Caco-2 (cell line): ENCODE data around the gene ADAMTS13. TPM values are rescaled to one million over a fixed set of nuclear protein-coding genes. Genes with fewer than 3 reads are reported as not detected.

Experiments
- BruUV-seq: library from RNA; stranded (reverse); fragments of 400-500 nt; replicated peaks from 2 replicates; lab custom pipeline; 2021; lab: Mats Ljungman, UMichigan
- CTCF ChIA-PET: fragments of 300-600 bp; sonication (Branson Sonifier 250); formaldehyde crosslinking; loops from one replicate; lab custom pipeline; 2022; ENCODE audit warnings: antibody characterized with exemption; lab: Charles Lee
- POLR2A ChIA-PET: fragments of 300-600 bp; sonication (Branson Sonifier 250); formaldehyde crosslinking; loops from one replicate; lab custom pipeline; 2022; ENCODE audit warnings: antibody characterized with exemption; lab: Charles Lee
- DNase-seq, 2 experiments: peaks; one replicate each; pipeline versions ENCODE4 v3.0.0 to v3.0.0-alpha.2; 2020 to 2022
- H3K27me3 ChIP-seq: replicated peaks from 2 replicates; pipeline ENCODE4 v1.6.0; 2011; ENCODE audit warnings: low read length; ENCODE audit not compliant: control insufficient read depth, insufficient read depth
- H3K36me3 ChIP-seq: 2 replicates; pipeline ENCODE4 v1.5.1; 2011; ENCODE audit warnings: low read length; ENCODE audit not compliant: control insufficient read depth, insufficient read depth
- H3K4me1 ChIP-seq: fragments of 250-450 bp; sonication (Bioruptor Pico); 2 replicates; pipeline ENCODE4 v1.5.1; 2020; ENCODE audit warnings: mild to moderate bottlenecking
- H3K4me3 ChIP-seq: 2 replicates; pipeline ENCODE4 v1.5.1; 2011; ENCODE audit warnings: low read depth, mild to moderate bottlenecking, control low read depth, low read length
- H3K9me3 ChIP-seq: fragments of 250-450 bp; sonication (Bioruptor Pico); 2 replicates; pipeline ENCODE4 v1.5.1; 2020; ENCODE audit warnings: mild to moderate bottlenecking, moderate library complexity
- H3K27ac Mint-ChIP-seq: one replicate; pipeline ENCODE4 v1.8.0; 2022; ENCODE audit warnings: mixed read lengths; ENCODE audit not compliant: unreplicated experiment
- H3K27me3 Mint-ChIP-seq: one replicate; pipeline ENCODE4 v1.8.0; 2022; ENCODE audit warnings: mixed read lengths; ENCODE audit not compliant: insufficient read depth, unreplicated experiment
- H3K36me3 Mint-ChIP-seq: one replicate; pipeline ENCODE4 v1.8.0; 2022; ENCODE audit warnings: mild to moderate bottlenecking, mixed read lengths; ENCODE audit not compliant: insufficient read depth, unreplicated experiment
- H3K4me1 Mint-ChIP-seq: one replicate; pipeline ENCODE4 v1.8.0; 2022; ENCODE audit warnings: low read depth, mixed read lengths; ENCODE audit not compliant: unreplicated experiment
- H3K4me3 Mint-ChIP-seq: one replicate; pipeline ENCODE4 v1.8.0; 2022; ENCODE audit warnings: mild to moderate bottlenecking, moderate library complexity, mixed read lengths; ENCODE audit not compliant: unreplicated experiment
- H3K9me3 Mint-ChIP-seq: one replicate; pipeline ENCODE4 v1.8.0; 2022; ENCODE audit warnings: mixed read lengths; ENCODE audit not compliant: unreplicated experiment
- intact Hi-C: fragments of 100-400 bp; cut with micrococcal nuclease; formaldehyde crosslinking; loops from one replicate; pipeline ENCODE4 v1.10.0; 2022; ENCODE audit not compliant: unreplicated experiment
- total RNA-seq: library from RNA; stranded (reverse); gene quantifications from 2 replicates; pipeline ENCODE4 v1.2.3, GENCODE V29; 2022
- TF ChIP-seq, protein P1 (sequence below), 2 experiments: fragments of 200-600 bp in 1 of 2; IDR thresholded peaks; 1 replicate in 1 of 2; 2 replicates in 1 of 2; pipeline versions ENCODE4 v1.5.1 to v1.8.0; 2011 to 2022; ENCODE audit warnings: antibody characterized with exemption in 1 of 2, control low read depth in 1 of 2, inconsistent platforms in 1 of 2, low read depth in 1 of 2, low read length in 1 of 2, mild to moderate bottlenecking in 1 of 2, moderate library complexity in 1 of 2; ENCODE audit not compliant: insufficient read depth in 1 of 2, severe bottlenecking in 1 of 2, unreplicated experiment in 1 of 2

ADAMTS13 gene
- total RNA-seq, 1 experiment from 2014 or later: 6.2 TPM

DNA sequence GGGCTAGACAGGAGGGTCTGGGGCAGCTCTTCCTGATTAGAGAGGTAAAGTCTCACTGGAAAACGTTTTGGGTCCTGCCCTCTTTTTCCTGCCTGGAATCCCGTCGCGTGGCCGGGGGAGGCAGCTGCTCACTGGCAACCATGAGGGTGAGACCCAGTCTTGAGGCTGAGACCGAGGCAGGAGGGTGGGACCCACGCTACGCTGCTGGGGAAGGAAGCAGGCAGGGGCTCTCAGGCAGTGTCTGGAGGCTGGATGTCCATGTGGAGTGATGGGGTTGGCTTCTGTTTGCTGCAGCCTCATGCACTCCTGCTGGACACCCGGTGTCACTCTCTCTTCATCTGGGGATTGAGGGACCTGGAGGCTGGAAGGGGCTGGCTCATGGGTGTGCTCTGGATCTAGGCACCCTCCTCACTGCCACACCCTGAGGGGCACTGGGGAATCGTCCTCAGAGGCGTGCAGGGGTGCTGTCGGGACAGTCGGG, 68.1 kb downstream of the ADAMTS13 start:
- no peaks in the 10 kb centered on the region for H3K36me3 ChIP-seq
- H3K27ac Mint-ChIP-seq: no peak overlapping the region
- peaks cover 3% of the 10 kb centered on the region; the same call in 1 of the 2 replicates for H3K4me1 ChIP-seq
- DNase-seq: no peak
- H3K9me3 ChIP-seq: no peaks in the 10 kb centered on the region
- no peaks in the 10 kb centered on the region for H3K4me1 Mint-ChIP-seq
- POLR2A ChIA-PET: interaction anchor here (1.1 kb wide), 1 partner anchor 31 kb away, joined by 4 read pairs; no protein-coding TSS in a partner anchor
- H3K9me3 Mint-ChIP-seq: no peaks in the 10 kb centered on the region
- H3K4me3 ChIP-seq: no peak overlapping the region
- H3K27me3 ChIP-seq: no peaks in the 10 kb centered on the region
- TF ChIP-seq, protein P1, sequence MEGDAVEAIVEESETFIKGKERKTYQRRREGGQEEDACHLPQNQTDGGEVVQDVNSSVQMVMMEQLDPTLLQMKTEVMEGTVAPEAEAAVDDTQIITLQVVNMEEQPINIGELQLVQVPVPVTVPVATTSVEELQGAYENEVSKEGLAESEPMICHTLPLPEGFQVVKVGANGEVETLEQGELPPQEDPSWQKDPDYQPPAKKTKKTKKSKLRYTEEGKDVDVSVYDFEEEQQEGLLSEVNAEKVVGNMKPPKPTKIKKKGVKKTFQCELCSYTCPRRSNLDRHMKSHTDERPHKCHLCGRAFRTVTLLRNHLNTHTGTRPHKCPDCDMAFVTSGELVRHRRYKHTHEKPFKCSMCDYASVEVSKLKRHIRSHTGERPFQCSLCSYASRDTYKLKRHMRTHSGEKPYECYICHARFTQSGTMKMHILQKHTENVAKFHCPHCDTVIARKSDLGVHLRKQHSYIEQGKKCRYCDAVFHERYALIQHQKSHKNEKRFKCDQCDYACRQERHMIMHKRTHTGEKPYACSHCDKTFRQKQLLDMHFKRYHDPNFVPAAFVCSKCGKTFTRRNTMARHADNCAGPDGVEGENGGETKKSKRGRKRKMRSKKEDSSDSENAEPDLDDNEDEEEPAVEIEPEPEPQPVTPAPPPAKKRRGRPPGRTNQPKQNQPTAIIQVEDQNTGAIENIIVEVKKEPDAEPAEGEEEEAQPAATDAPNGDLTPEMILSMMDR (IDR thresholded peaks at IDR 0.05; ENCODE audit: insufficient read depth in 1 of 2, low read depth in 1 of 2, low read length in 1 of 2, severe bottlenecking in 1 of 2, unreplicated experiment in 1 of 2): no peak
- H3K4me3 Mint-ChIP-seq: no peak overlapping the region
- intact Hi-C loops: no loop called here
- no TSS peak for BruUV-seq
- H3K36me3 Mint-ChIP-seq: no peaks in the 10 kb centered on the region
- H3K27me3 Mint-ChIP-seq: no peaks in the 10 kb centered on the region
- CTCF ChIA-PET: no interaction called here

DNA sequence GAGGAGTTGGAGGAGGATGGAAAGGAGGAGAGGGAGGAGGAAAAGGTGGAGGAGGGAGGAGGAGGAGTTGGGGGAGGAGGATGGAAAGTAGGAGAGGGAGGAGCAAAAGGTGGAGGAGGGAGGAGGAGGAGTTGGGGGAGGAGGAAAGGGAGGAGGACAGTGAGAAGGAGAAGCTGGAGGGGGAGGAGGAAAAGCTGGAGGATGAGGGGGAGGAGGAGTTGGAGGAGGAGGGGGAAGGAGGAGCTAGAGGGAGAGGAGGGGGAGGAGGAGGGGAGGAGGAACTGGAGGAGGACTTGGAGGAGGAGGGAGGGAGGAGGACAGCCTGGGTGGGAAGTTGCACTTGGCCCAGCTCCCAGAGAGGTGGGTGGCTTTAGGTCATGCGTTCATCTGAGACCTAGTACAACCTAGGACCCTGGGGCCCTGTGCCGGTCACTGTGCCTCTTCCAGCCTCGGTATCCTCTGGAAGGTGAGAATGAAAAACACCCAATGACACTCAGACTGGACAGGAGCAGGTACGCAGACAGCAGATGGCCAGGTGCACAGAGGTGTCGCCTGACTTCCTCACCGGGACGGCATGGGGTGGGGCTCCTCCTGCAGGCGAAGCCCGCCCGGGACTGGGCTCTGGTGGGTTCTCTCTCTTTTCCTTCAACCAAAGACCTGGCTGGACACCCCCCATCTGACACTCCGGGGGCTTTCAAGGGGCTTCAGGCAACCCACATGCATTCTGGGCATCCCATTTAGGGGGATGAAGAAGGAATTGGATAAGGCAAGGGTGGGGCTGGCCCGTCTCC, 68.9 kb downstream of the ADAMTS13 start:
- intact Hi-C loops: no loop called here
- no peaks in the 10 kb centered on the region for H3K9me3 Mint-ChIP-seq
- no peaks in the 10 kb centered on the region for H3K27me3 ChIP-seq
- no peak overlapping the region for H3K4me3 ChIP-seq
- CTCF ChIA-PET: interaction anchor here (0.6 kb wide), 1 partner anchor 239 kb away, joined by 3 read pairs; no protein-coding TSS in a partner anchor
- H3K4me1 ChIP-seq: no peaks in the 10 kb centered on the region
- no peaks in the 10 kb centered on the region for H3K27me3 Mint-ChIP-seq
- H3K4me1 Mint-ChIP-seq: no peaks in the 10 kb centered on the region
- POLR2A ChIA-PET: interaction anchor here (1.1 kb wide), 1 partner anchor 32 kb away, joined by 4 read pairs; no protein-coding TSS in a partner anchor
- TF ChIP-seq, protein P1 (IDR thresholded peaks at IDR 0.05; ENCODE audit: insufficient read depth in 1 of 2, low read depth in 1 of 2, low read length in 1 of 2, severe bottlenecking in 1 of 2, unreplicated experiment in 1 of 2): no peak
- no TSS peak for BruUV-seq
- no peaks in the 10 kb centered on the region for H3K36me3 ChIP-seq
- H3K27ac Mint-ChIP-seq: no peak overlapping the region
- DNase-seq: no peak
- no peaks in the 10 kb centered on the region for H3K36me3 Mint-ChIP-seq
- no peak overlapping the region for H3K4me3 Mint-ChIP-seq
- no peaks in the 10 kb centered on the region for H3K9me3 ChIP-seq

DNA sequence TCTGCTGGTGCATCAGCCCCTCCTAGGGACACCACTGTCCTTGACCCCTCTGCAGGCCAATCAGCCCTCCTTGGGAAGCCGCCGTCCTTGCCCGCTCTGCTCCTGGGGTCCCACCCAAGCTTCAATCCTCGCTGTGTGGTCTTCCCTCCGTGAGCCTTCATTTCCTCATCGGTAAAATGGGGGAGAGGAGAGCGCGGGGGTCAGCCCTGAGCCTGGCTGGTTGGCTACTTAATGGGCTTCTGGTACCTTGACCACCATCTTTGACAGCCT, 69.4 kb downstream of the ADAMTS13 start:
- H3K4me1 Mint-ChIP-seq: no peaks in the 10 kb centered on the region
- ChIA-PET CTCF (no interaction called here), POLR2A (interaction anchor here (1.1 kb wide), 1 partner anchor 32 kb away, joined by 4 read pairs; no protein-coding TSS in a partner anchor)
- Histone ChIP-seq H3K27me3 (no peaks in the 10 kb centered on the region), H3K9me3 (no peaks in the 10 kb centered on the region), H3K36me3 (no peaks in the 10 kb centered on the region), H3K4me3 (no peak overlapping the region), H3K4me1 (no peaks in the 10 kb centered on the region)
- TF ChIP-seq, protein P1 (IDR thresholded peaks at IDR 0.05; ENCODE audit: insufficient read depth in 1 of 2, low read depth in 1 of 2, low read length in 1 of 2, severe bottlenecking in 1 of 2, unreplicated experiment in 1 of 2): no peak
- no peaks in the 10 kb centered on the region for H3K36me3 Mint-ChIP-seq
- no peak overlapping the region for H3K4me3 Mint-ChIP-seq
- intact Hi-C loops: no loop called here
- H3K27ac Mint-ChIP-seq: no peak overlapping the region
- no TSS peak for BruUV-seq
- no peaks in the 10 kb centered on the region for H3K27me3 Mint-ChIP-seq
- no peaks in the 10 kb centered on the region for H3K9me3 Mint-ChIP-seq
- no peak for DNase-seq
